BLaER1 (cell line): ENCODE results near the gene NOPCHAP1.
A peak's percentile ranks its signal among the peaks of the same experiment; 100 is the strongest.

Experiments
- H3K27ac ChIP-seq: shearing (Covaris generic); formaldehyde crosslinking; 2 replicates; pipeline ENCODE4 v1.8.1; 2022
- H3K27me3 ChIP-seq: shearing (Covaris generic); formaldehyde crosslinking; 2 replicates; pipeline ENCODE4 v1.8.1; 2022
- H3K36me3 ChIP-seq: shearing (Covaris generic); formaldehyde crosslinking; 2 replicates; pipeline ENCODE4 v1.8.1; 2022
- H3K4me1 ChIP-seq: shearing (Covaris generic); formaldehyde crosslinking; 2 replicates; pipeline ENCODE4 v1.8.1; 2022
- H3K4me2 ChIP-seq: shearing (Covaris generic); formaldehyde crosslinking; 2 replicates; pipeline ENCODE4 v1.8.1; 2022
- H3K4me3 ChIP-seq: shearing (Covaris generic); formaldehyde crosslinking; 2 replicates; pipeline ENCODE4 v1.8.1; 2022
- H3K9ac ChIP-seq: shearing (Covaris generic); formaldehyde crosslinking; 2 replicates; pipeline ENCODE4 v1.8.1; 2022
- H3K9me3 ChIP-seq: shearing (Covaris generic); formaldehyde crosslinking; 2 replicates; pipeline ENCODE4 v1.8.1; 2022
- H4K20me1 ChIP-seq: shearing (Covaris generic); formaldehyde crosslinking; 2 replicates; pipeline ENCODE4 v1.8.1; 2022
- Cebpa-rat ChIP-seq: shearing (Covaris generic); IDR thresholded peaks from 2 replicates; pipeline ENCODE4 v1.8.1; 2022

The NOPCHAP1 gene

GRCh38 chr12:105015543-105015942 is 29.4 kb downstream of the NOPCHAP1 start:
- Histone ChIP-seq H3K9me3 (peaks cover 34% of the 10 kb centered on the region), H4K20me1 (no peaks in the 10 kb centered on the region), H3K9ac (no peak overlapping the region), H3K27ac (no peak overlapping the region), H3K27me3 (no peaks in the 10 kb centered on the region), H3K4me2 (no peak overlapping the region), H3K4me1 (no peaks in the 10 kb centered on the region), H3K4me3 (no peak overlapping the region), H3K36me3 (peaks cover 73% of the 10 kb centered on the region)
- TF ChIP-seq Cebpa-rat, result no peak

- no peak overlapping the region for H3K4me2 ChIP-seq
- no peak overlapping the region for H3K9ac ChIP-seq
- no peak for TF ChIP-seq Cebpa-rat
- no peak overlapping the region for H3K27ac ChIP-seq
- H3K9me3 ChIP-seq, result peaks cover 9% of the 10 kb centered on the region
- H3K27me3 ChIP-seq, result no peaks in the 10 kb centered on the region
- H3K4me3 ChIP-seq, result no peak overlapping the region
- no peaks in the 10 kb centered on the region for H4K20me1 ChIP-seq
- no peaks in the 10 kb centered on the region for H3K4me1 ChIP-seq
- peaks cover 48% of the 10 kb centered on the region for H3K36me3 ChIP-seq
These were observed 31.9 kb downstream of the NOPCHAP1 start for GRCh38 chr12:105018012-105018411.

- Histone ChIP-seq H3K4me3 (no peak overlapping the region), H4K20me1 (no peaks in the 10 kb centered on the region), H3K4me1 (no peaks in the 10 kb centered on the region), H3K4me2 (no peak overlapping the region), H3K27me3 (no peaks in the 10 kb centered on the region), H3K9ac (no peak overlapping the region), H3K27ac (no peak overlapping the region), H3K36me3 (peaks cover 41% of the 10 kb centered on the region), H3K9me3 (0 out of 2 replicates have a peak, but pooled peaks cover 1% of the 10 kb centered on the region)
- no peak for TF ChIP-seq Cebpa-rat
These were observed 32.7 kb downstream of the NOPCHAP1 start for GRCh38 chr12:105018776-105019175.

- no peaks in the 10 kb centered on the region for H3K9me3 ChIP-seq
- H3K9ac ChIP-seq, result no peak overlapping the region
- no peaks in the 10 kb centered on the region for H3K27me3 ChIP-seq
- H3K27ac ChIP-seq, result no peak overlapping the region
- H3K36me3 ChIP-seq, result peaks cover 29% of the 10 kb centered on the region
- no peak for TF ChIP-seq Cebpa-rat
- no peaks in the 10 kb centered on the region for H4K20me1 ChIP-seq
- H3K4me3 ChIP-seq, result no peak overlapping the region
- H3K4me2 ChIP-seq, result no peak overlapping the region
- no peaks in the 10 kb centered on the region for H3K4me1 ChIP-seq
These were observed 34.3 kb downstream of the NOPCHAP1 start for GRCh38 chr12:105020241-105020962.

DNA sequence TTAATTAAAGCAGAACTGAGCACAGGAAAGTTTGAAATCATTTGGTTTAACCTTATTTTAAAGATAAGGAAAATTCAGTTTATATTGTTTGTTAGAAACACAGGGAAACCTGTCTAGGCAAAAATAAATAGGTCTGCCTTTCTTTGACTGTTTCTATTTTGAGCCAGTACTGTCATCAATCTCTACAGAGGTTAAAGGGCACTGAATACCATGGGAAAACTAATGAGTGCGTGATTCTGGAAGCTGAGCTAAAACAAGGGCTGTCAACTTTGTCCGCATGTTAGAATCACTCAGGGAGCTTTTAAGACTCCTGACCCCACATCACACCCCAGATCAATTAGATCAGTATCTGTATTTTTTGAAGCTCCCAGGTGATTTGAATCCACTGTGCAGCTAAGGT is 38.8 kb downstream of the NOPCHAP1 start:
- no peak for TF ChIP-seq Cebpa-rat
- no peak overlapping the region for H3K9ac ChIP-seq
- H3K27me3 ChIP-seq, result no peaks in the 10 kb centered on the region
- H3K4me3 ChIP-seq, result no peak overlapping the region
- no peaks in the 10 kb centered on the region for H3K36me3 ChIP-seq
- no peaks in the 10 kb centered on the region for H4K20me1 ChIP-seq
- no peaks in the 10 kb centered on the region for H3K4me1 ChIP-seq
- no peak overlapping the region for H3K4me2 ChIP-seq
- no peaks in the 10 kb centered on the region for H3K9me3 ChIP-seq
- no peak overlapping the region for H3K27ac ChIP-seq

DNA sequence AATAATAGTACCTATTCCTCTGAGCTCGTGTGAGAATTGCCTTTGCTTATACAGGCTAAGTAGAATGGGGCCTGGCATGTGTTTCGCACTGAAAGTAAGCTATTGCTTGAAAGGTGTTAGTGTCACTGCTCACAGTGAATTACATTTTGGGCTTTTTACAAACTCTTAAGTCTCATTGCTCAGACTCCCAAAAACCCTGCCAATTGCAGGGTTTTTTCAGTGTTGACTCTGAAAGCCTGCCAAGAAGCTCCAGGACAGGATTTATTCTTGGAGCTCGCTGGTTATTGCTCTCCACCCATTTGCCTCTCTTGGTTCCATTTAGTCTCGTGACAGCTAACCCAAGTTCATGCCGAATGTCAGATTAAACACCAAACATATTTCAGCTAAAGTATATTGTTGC is 39.8 kb downstream of the NOPCHAP1 start:
- Histone ChIP-seq H3K9ac (no peak overlapping the region), H3K4me2 (no peak overlapping the region), H4K20me1 (no peaks in the 10 kb centered on the region), H3K27ac (no peak overlapping the region), H3K4me1 (peaks cover under 1% of the 10 kb centered on the region; the same call in 1 of the 2 replicates), H3K27me3 (no peaks in the 10 kb centered on the region), H3K36me3 (no peaks in the 10 kb centered on the region), H3K4me3 (no peak overlapping the region), H3K9me3 (no peaks in the 10 kb centered on the region)
- no peak for TF ChIP-seq Cebpa-rat

DNA sequence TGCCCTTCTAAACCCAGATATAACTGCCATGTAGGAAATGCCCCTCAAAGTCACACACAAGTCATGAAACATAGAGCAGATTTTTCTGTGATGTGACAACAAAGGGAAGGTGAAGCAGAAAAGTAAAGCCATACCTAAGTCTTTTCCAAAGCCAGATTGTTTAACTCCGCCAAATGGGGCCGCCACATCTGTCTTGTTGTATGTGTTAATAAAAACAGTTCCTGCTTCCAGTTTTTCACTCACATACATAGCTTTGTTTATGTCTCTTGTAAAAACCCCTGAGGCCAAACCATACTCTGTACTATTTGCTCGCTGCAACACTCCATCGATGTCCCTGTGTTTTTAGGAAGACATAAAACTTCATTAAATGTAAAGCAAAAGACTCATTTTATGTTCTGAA is 40.3 kb downstream of the NOPCHAP1 start:
- Histone ChIP-seq H4K20me1 (no peaks in the 10 kb centered on the region), H3K27ac (no peak overlapping the region), H3K4me3 (no peak overlapping the region), H3K9me3 (no peaks in the 10 kb centered on the region), H3K4me2 (no peak overlapping the region), H3K36me3 (no peaks in the 10 kb centered on the region), H3K27me3 (no peaks in the 10 kb centered on the region), H3K4me1 (peaks cover 6% of the 10 kb centered on the region), H3K9ac (no peak overlapping the region)
- no peak for TF ChIP-seq Cebpa-rat

DNA sequence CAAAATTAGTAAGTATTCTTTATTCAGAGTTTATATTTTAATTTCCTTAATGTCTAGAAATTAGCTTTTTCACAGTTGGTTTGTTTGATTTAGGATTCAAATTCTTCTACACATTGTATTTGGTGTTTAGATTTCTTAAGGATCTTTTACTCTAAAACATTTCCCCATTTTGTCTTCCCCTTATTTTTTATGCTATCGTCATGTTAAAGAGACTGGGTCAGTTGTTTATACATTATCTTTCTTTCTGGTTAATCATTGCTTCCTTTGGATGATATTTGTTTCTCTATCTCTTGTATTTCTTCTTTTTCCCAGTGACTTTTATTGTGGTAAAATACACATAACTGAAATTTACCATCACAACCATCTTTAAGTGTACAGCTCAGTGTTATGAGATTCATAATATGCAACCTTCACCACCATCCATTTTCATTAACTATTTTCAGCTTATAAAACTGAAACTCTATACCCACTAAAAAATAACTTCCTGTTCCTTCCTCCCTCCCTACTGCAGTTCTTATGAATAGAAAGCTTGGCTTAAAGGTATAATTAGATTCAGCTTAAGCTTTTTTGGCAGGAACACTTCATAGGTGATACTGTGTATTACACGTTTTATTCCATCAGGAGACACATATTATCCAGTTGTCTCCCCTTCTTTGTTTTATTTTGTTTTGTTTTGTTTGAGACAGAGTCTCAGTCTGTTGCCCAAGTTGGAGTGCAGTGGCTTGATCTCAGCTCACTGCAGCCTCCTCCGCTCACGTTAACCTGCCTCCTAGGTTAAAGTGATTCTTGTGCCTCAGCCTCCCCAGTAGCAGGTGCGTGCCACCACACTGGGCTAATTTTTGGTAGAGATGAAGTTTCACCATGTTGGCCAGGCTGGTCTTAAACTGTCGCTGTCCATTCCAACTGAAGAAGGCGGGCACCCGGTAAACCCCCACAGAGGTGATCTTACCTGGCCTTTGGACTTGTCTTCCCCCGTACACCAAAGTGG is 45.0 kb downstream of the NOPCHAP1 start:
- Histone ChIP-seq H3K9me3 (no peaks in the 10 kb centered on the region), H3K4me1 (peaks cover 8% of the 10 kb centered on the region), H3K4me3 (no peak overlapping the region), H3K27me3 (no peaks in the 10 kb centered on the region), H3K9ac (no peak overlapping the region), H3K36me3 (no peaks in the 10 kb centered on the region), H4K20me1 (no peaks in the 10 kb centered on the region), H3K4me2 (peak overlapping the region; percentile 24), H3K27ac (no peak overlapping the region)
- TF ChIP-seq Cebpa-rat, result no peak

DNA sequence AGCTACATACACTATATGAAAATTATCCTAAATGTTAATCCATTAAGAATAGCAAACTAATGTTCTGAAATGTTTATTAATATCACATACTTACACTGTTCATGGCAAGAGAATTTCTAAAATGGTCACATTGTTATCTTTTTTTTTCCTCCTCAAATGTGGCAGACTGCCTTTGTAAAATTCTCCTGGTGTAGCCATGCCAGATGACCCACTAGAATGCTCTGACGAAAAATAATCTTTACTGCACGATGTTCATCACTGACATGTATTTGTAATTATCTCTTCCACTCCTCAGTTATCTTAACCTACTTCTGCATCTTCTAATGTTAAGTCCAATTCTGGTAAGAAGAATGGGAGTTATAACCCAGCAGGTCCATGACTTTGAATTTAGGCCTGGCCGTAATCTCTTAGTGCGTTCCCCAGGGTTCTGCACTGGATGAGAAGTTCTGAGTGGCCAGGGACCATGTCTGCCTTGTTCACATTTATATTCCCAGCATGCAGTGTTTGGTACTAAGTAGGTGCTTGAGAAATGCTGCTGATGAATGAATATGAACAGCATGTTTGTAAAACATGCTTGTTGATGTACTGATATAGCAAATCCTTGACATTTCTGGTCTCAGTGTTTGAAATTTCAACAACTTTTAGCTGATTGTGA is 46.7 kb downstream of the NOPCHAP1 start:
- H3K9ac ChIP-seq, result no peak overlapping the region
- no peaks in the 10 kb centered on the region for H3K36me3 ChIP-seq
- no peak overlapping the region for H3K27ac ChIP-seq
- H3K4me1 ChIP-seq, result peaks cover 8% of the 10 kb centered on the region
- no peaks in the 10 kb centered on the region for H3K27me3 ChIP-seq
- no peaks in the 10 kb centered on the region for H4K20me1 ChIP-seq
- no peak overlapping the region for H3K4me3 ChIP-seq
- H3K9me3 ChIP-seq, result no peaks in the 10 kb centered on the region
- no peak for TF ChIP-seq Cebpa-rat
- no peak overlapping the region for H3K4me2 ChIP-seq
